Breast epithelium (tissue), 3 donors: ENCODE results near the gene A1BG.

Experiments
- POLR2A ChIP-seq: fragments of 450-650 bp; IDR thresholded peaks from one replicate; pipeline ENCODE4 v1.6.1; 2016; ENCODE audit warnings: antibody characterized with exemption, mild to moderate bottlenecking, moderate library complexity
- POLR2AphosphoS5 ChIP-seq, 3 donors: sonication (generic); formaldehyde crosslinking; IDR thresholded peaks; one replicate each; pipeline ENCODE4 v1.6.1; 2017; ENCODE audit warnings: antibody characterized with exemption in 3 of 3
- TF ChIP-seq, protein P1 (sequence below), 3 donors: fragments of 450-650 bp; IDR thresholded peaks; one replicate each; pipeline ENCODE4 v1.5.1; 2016 to 2017; ENCODE audit warnings: antibody characterized with exemption in 3 of 3, mild to moderate bottlenecking in 3 of 3, moderate library complexity in 3 of 3

- TF ChIP-seq, protein P1, sequence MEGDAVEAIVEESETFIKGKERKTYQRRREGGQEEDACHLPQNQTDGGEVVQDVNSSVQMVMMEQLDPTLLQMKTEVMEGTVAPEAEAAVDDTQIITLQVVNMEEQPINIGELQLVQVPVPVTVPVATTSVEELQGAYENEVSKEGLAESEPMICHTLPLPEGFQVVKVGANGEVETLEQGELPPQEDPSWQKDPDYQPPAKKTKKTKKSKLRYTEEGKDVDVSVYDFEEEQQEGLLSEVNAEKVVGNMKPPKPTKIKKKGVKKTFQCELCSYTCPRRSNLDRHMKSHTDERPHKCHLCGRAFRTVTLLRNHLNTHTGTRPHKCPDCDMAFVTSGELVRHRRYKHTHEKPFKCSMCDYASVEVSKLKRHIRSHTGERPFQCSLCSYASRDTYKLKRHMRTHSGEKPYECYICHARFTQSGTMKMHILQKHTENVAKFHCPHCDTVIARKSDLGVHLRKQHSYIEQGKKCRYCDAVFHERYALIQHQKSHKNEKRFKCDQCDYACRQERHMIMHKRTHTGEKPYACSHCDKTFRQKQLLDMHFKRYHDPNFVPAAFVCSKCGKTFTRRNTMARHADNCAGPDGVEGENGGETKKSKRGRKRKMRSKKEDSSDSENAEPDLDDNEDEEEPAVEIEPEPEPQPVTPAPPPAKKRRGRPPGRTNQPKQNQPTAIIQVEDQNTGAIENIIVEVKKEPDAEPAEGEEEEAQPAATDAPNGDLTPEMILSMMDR (IDR thresholded peaks at IDR 0.05), result no peak
- TF ChIP-seq POLR2AphosphoS5 (IDR thresholded peaks at IDR 0.05) (no peak), POLR2A (no peak)
These were observed at the start of gene A1BG for GRCh38 chr19:58352760-58353671.
